ENCODE measurements around the gene C19orf12. TPM values are rescaled to one million over a fixed set of nuclear protein-coding genes. Genes with fewer than 3 reads are reported as not detected.
A peak's percentile ranks its signal among the peaks of the same experiment; 100 is the strongest.

Gene C19orf12
- total and polyA plus RNA-seq, 2 experiments from 2014 or later, result 11.4 to 17.2 TPM

DNA sequence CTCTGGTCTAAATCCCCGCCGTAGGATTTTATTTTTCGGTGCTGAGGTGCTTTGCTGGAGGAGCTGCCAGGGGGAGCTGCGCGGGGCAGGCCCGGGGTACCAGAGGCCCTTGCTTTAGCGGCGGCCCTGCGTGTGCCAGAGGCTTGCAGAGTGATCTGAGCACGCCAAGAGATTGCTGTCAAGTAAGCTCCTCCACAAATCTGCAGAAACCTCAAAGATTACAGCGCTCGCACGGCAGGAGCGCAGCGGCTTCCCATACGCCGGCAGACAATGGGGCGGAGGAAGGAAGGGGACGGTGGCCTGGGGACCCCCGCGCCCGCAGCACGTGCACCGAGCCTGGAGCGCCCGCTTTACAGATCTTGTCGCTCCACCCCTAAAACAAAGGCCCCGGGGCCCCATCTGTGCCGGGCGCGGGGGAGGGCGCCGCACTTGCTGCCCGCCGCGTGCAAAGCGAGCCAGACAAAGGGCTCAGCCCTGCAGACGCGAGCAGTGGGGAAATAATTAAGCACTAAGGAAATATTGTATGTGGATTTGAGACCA is 9.1 kb upstream of the C19orf12 start:
- DNase-seq (ENCODE audit: low spot score) (peak; percentile 75), ATAC-seq (peak; percentile 87)
- H3K27me3 ChIP-seq (ENCODE audit: insufficient read depth), result no peaks in the 10 kb centered on the region; the same call in none of the 2 replicates
- H3K4me2 ChIP-seq, result peak overlapping the region; percentile 79
- H3F3A ChIP-seq (replicated peaks; ENCODE audit: low read depth), result peaks cover 8% of the 10 kb centered on the region; the same call in 1 of the 2 replicates
- no peaks in the 10 kb centered on the region for H3K9me2 ChIP-seq (ENCODE audit: insufficient read depth)
- no peak overlapping the region for H3K27ac ChIP-seq (ENCODE audit: low read depth)
- Mint-ChIP-seq H3K36me3 (ENCODE audit: low read depth) (no peaks in the 10 kb centered on the region), H3K4me3 (peak overlapping the region; percentile 72), H3K9me3 (no peaks in the 10 kb centered on the region), H3K27ac (peak overlapping the region; percentile 84; the same call in 1 of the 2 replicates), H3K27me3 (ENCODE audit: insufficient read depth, low read depth, poor library complexity) (peaks cover 14% of the 10 kb centered on the region), H3K4me1 (peaks cover 12% of the 10 kb centered on the region; the same call in 2 of the 3 replicates)
- no peaks in the 10 kb centered on the region for H3K36me3 ChIP-seq (ENCODE audit: insufficient read depth)
- no peak for TF ChIP-seq STAT1 (IDR thresholded peaks at IDR 0.05; ENCODE audit: unreplicated experiment)
- TF ChIP-seq, protein P1, sequence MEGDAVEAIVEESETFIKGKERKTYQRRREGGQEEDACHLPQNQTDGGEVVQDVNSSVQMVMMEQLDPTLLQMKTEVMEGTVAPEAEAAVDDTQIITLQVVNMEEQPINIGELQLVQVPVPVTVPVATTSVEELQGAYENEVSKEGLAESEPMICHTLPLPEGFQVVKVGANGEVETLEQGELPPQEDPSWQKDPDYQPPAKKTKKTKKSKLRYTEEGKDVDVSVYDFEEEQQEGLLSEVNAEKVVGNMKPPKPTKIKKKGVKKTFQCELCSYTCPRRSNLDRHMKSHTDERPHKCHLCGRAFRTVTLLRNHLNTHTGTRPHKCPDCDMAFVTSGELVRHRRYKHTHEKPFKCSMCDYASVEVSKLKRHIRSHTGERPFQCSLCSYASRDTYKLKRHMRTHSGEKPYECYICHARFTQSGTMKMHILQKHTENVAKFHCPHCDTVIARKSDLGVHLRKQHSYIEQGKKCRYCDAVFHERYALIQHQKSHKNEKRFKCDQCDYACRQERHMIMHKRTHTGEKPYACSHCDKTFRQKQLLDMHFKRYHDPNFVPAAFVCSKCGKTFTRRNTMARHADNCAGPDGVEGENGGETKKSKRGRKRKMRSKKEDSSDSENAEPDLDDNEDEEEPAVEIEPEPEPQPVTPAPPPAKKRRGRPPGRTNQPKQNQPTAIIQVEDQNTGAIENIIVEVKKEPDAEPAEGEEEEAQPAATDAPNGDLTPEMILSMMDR (conservative IDR thresholded peaks at IDR 0.05; ENCODE audit: low read depth in 2 of 2), result 0 out of 4 replicates have a peak, but pooled peaks of 1 of the 2 experiments have one; percentile 27
- H3K4me1 ChIP-seq (ENCODE audit: insufficient read depth), result peaks cover 14% of the 10 kb centered on the region; the same call in 1 of the 2 replicates
- peak overlapping the region; percentile 49 for H3K4me3 ChIP-seq
- no peaks in the 10 kb centered on the region for H3K79me2 ChIP-seq (replicated peaks; ENCODE audit: insufficient read depth)
- H4K20me1 ChIP-seq (replicated peaks; ENCODE audit: insufficient read depth), result no peaks in the 10 kb centered on the region
- H2AFZ ChIP-seq, result peak overlapping the region; percentile 89

DNA sequence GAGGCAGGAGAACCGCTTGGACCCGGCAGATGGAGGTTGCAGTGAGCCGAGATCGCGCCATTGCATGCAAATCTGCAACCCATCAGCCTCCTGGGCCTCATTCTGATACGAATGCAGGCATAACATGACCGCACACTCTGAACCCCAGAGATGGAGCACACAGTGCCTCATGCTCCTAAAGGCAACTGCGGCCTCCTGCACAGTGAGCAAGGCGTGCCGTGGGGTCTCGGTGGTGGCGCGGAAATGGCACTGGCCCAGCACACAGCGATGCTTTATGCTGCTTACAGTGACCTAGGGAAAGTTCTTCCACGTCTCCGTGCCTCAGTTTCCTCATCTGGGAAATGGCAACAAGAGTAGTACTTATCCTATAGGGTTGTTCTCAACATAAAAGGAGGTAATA is 2.0 kb upstream of the C19orf12 start:
- no peak overlapping the region for H3K4me3 ChIP-seq
- H3F3A ChIP-seq (replicated peaks; ENCODE audit: low read depth), result peaks cover 8% of the 10 kb centered on the region; the same call in 1 of the 2 replicates
- H3K4me1 Mint-ChIP-seq, result peaks cover 27% of the 10 kb centered on the region
- ATAC-seq (no peak), DNase-seq (ENCODE audit: low spot score) (no peak)
- H4K20me1 ChIP-seq (replicated peaks; ENCODE audit: insufficient read depth), result no peaks in the 10 kb centered on the region
- H3K79me2 ChIP-seq (replicated peaks; ENCODE audit: insufficient read depth), result no peaks in the 10 kb centered on the region
- H3K9me3 Mint-ChIP-seq, result no peaks in the 10 kb centered on the region; the same call in 2 of the 3 replicates
- H3K27me3 Mint-ChIP-seq (ENCODE audit: insufficient read depth, low read depth, poor library complexity), result peaks cover 13% of the 10 kb centered on the region
- H3K27ac ChIP-seq (ENCODE audit: low read depth), result no peak overlapping the region
- TF ChIP-seq ZNF114 (CRISPR knock-in tag; IDR thresholded peaks at IDR 0.05) (no peak), EZH2phosphoT487 (IDR thresholded peaks at IDR 0.05; ENCODE audit: unreplicated experiment) (no peak), EZH2 (IDR thresholded peaks at IDR 0.05; ENCODE audit: low read depth, unreplicated experiment) (no peak), CREB1 (CRISPR knock-in tag; IDR thresholded peaks at IDR 0.05; ENCODE audit: low read depth) (no peak), JUNB (IDR thresholded peaks at IDR 0.05; ENCODE audit: unreplicated experiment) (no peak)
- TF ChIP-seq, protein P2, sequence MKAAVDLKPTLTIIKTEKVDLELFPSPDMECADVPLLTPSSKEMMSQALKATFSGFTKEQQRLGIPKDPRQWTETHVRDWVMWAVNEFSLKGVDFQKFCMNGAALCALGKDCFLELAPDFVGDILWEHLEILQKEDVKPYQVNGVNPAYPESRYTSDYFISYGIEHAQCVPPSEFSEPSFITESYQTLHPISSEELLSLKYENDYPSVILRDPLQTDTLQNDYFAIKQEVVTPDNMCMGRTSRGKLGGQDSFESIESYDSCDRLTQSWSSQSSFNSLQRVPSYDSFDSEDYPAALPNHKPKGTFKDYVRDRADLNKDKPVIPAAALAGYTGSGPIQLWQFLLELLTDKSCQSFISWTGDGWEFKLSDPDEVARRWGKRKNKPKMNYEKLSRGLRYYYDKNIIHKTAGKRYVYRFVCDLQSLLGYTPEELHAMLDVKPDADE (IDR thresholded peaks at IDR 0.05), result no peak
- H3K9me2 ChIP-seq (ENCODE audit: insufficient read depth), result no peaks in the 10 kb centered on the region
- no peak overlapping the region for H2AFZ ChIP-seq
- H3K36me3 Mint-ChIP-seq (ENCODE audit: low read depth), result no peaks in the 10 kb centered on the region
- no peak overlapping the region for H3K4me3 Mint-ChIP-seq
- peaks cover 25% of the 10 kb centered on the region for H3K4me1 ChIP-seq (ENCODE audit: insufficient read depth)
- no peak overlapping the region for H3K4me2 ChIP-seq
- no peak overlapping the region for H3K27ac Mint-ChIP-seq
- no peaks in the 10 kb centered on the region for H3K27me3 ChIP-seq (ENCODE audit: insufficient read depth)
- no peaks in the 10 kb centered on the region for H3K36me3 ChIP-seq (ENCODE audit: insufficient read depth)
